ENCODE data around the gene USP47. TPM values are rescaled to one million over a fixed set of nuclear protein-coding genes. Genes with fewer than 3 reads are reported as not detected.
A peak's percentile ranks its signal among the peaks of the same experiment; 100 is the strongest.

USP47 gene
- total and polyA plus RNA-seq, 2 experiments from 2014 or later = 16.3 to 36.7 TPM

DNA sequence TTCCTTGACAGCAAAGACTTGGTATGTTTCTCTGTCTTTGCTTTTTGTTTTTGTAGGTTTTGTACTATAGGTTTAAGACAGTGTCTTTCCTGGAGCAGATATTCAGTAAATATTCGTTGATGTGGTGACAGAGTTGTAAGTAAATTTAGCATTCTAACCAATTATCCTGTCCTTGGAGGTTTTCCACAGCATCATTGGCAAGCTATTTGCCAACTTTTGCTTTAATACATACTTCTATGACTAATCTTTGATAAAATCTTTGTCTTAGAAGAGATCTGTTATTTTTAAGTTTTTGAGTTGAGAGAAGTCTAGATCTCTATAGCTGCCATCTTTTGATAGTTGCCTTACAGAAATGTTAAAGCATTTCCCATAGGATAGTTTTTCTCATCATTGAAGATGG, 3.8 kb downstream of the USP47 start:
- no peak overlapping the region for H3K27ac Mint-ChIP-seq
- H3K27me3 ChIP-seq (ENCODE audit: insufficient read depth) = no peaks in the 10 kb centered on the region
- TF ChIP-seq CREB1 (CRISPR knock-in tag; IDR thresholded peaks at IDR 0.05; ENCODE audit: low read depth) = no peak
- no peak for TF ChIP-seq STAT1 (IDR thresholded peaks at IDR 0.05; ENCODE audit: unreplicated experiment)
- no peak for TF ChIP-seq POLR2AphosphoS5 (IDR thresholded peaks at IDR 0.05; ENCODE audit: low read depth)
- no peak for TF ChIP-seq CTCF (conservative IDR thresholded peaks at IDR 0.05; ENCODE audit: low read depth in 2 of 2)
- TF ChIP-seq NANOG (IDR thresholded peaks at IDR 0.05; ENCODE audit: borderline replicate concordance) = no peak
- no peak for TF ChIP-seq JUNB (IDR thresholded peaks at IDR 0.05; ENCODE audit: unreplicated experiment)
- TF ChIP-seq EZH2 (IDR thresholded peaks at IDR 0.05; ENCODE audit: low read depth, unreplicated experiment) = no peak
- TF ChIP-seq ETS1 (IDR thresholded peaks at IDR 0.05) = no peak
- no peak for TF ChIP-seq REST (IDR thresholded peaks at IDR 0.05; ENCODE audit: unreplicated experiment)
- no peak for TF ChIP-seq EZH2phosphoT487 (IDR thresholded peaks at IDR 0.05; ENCODE audit: unreplicated experiment)
- TF ChIP-seq, protein P1, sequence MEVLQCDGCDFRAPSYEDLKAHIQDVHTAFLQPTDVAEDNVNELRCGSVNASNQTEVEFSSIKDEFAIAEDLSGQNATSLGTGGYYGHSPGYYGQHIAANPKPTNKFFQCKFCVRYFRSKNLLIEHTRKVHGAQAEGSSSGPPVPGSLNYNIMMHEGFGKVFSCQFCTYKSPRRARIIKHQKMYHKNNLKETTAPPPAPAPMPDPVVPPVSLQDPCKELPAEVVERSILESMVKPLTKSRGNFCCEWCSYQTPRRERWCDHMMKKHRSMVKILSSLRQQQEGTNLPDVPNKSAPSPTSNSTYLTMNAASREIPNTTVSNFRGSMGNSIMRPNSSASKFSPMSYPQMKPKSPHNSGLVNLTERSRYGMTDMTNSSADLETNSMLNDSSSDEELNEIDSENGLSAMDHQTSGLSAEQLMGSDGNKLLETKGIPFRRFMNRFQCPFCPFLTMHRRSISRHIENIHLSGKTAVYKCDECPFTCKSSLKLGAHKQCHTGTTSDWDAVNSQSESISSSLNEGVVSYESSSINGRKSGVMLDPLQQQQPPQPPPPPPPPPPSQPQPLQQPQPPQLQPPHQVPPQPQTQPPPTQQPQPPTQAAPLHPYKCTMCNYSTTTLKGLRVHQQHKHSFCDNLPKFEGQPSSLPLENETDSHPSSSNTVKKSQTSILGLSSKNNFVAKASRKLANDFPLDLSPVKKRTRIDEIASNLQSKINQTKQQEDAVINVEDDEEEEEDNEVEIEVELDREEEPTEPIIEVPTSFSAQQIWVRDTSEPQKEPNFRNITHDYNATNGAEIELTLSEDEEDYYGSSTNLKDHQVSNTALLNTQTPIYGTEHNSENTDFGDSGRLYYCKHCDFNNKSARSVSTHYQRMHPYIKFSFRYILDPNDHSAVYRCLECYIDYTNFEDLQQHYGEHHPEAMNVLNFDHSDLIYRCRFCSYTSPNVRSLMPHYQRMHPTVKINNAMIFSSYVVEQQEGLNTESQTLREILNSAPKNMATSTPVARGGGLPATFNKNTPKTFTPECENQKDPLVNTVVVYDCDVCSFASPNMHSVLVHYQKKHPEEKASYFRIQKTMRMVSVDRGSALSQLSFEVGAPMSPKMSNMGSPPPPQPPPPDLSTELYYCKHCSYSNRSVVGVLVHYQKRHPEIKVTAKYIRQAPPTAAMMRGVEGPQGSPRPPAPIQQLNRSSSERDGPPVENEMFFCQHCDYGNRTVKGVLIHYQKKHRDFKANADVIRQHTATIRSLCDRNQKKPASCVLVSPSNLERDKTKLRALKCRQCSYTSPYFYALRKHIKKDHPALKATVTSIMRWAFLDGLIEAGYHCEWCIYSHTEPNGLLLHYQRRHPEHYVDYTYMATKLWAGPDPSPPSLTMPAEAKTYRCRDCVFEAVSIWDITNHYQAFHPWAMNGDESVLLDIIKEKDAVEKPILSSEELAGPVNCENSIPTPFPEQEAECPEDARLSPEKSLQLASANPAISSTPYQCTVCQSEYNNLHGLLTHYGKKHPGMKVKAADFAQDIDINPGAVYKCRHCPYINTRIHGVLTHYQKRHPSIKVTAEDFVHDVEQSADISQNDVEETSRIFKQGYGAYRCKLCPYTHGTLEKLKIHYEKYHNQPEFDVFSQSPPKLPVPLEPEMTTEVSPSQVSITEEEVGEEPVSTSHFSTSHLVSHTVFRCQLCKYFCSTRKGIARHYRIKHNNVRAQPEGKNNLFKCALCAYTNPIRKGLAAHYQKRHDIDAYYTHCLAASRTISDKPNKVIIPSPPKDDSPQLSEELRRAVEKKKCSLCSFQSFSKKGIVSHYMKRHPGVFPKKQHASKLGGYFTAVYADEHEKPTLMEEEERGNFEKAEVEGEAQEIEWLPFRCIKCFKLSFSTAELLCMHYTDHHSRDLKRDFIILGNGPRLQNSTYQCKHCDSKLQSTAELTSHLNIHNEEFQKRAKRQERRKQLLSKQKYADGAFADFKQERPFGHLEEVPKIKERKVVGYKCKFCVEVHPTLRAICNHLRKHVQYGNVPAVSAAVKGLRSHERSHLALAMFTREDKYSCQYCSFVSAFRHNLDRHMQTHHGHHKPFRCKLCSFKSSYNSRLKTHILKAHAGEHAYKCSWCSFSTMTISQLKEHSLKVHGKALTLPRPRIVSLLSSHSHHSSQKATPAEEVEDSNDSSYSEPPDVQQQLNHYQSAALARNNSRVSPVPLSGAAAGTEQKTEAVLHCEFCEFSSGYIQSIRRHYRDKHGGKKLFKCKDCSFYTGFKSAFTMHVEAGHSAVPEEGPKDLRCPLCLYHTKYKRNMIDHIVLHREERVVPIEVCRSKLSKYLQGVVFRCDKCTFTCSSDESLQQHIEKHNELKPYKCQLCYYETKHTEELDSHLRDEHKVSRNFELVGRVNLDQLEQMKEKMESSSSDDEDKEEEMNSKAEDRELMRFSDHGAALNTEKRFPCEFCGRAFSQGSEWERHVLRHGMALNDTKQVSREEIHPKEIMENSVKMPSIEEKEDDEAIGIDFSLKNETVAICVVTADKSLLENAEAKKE (CRISPR knock-in tag; IDR thresholded peaks at IDR 0.05) = no peak
- TF ChIP-seq ZNF331 (CRISPR knock-in tag; IDR thresholded peaks at IDR 0.05; ENCODE audit: low read depth) = no peak
- TF ChIP-seq ZNF114 (CRISPR knock-in tag; IDR thresholded peaks at IDR 0.05) = no peak
- H3K36me3 Mint-ChIP-seq (ENCODE audit: low read depth) = no peaks in the 10 kb centered on the region
- no peaks in the 10 kb centered on the region for H3K36me3 ChIP-seq (ENCODE audit: insufficient read depth)
- no peaks in the 10 kb centered on the region for H3K9me2 ChIP-seq (ENCODE audit: insufficient read depth)
- H4K20me1 ChIP-seq (replicated peaks; ENCODE audit: insufficient read depth) = peaks cover 29% of the 10 kb centered on the region
- H3K27ac ChIP-seq (ENCODE audit: low read depth) = no peak overlapping the region
- peaks cover 45% of the 10 kb centered on the region for H3K4me1 Mint-ChIP-seq
- H3K4me3 ChIP-seq = no peak overlapping the region
- H3K9me3 Mint-ChIP-seq = no peaks in the 10 kb centered on the region
- DNase-seq (ENCODE audit: low spot score) = no peak
- no peaks in the 10 kb centered on the region for H3F3A ChIP-seq (replicated peaks; ENCODE audit: low read depth)
- no peak for ATAC-seq
- peak overlapping the region; percentile 32; the same call in 1 of the 3 replicates for H3K4me3 Mint-ChIP-seq
- H3K79me2 ChIP-seq (replicated peaks; ENCODE audit: insufficient read depth) = peaks cover 80% of the 10 kb centered on the region
- H3K4me2 ChIP-seq = peak overlapping the region; percentile 86; the same call in 1 of the 2 replicates
- no peak overlapping the region for H2AFZ ChIP-seq
- peaks cover 46% of the 10 kb centered on the region for H3K4me1 ChIP-seq (ENCODE audit: insufficient read depth)
- peaks cover 5% of the 10 kb centered on the region for H3K27me3 Mint-ChIP-seq (ENCODE audit: insufficient read depth, low read depth, poor library complexity)
